Lower leg skin (tissue), 4 donors: ENCODE measurements around the gene CLDN14. TPM values are rescaled to one million over a fixed set of nuclear protein-coding genes. Genes with fewer than 3 reads are reported as not detected.
"Not testable (repeated sequence)": the region's sequence is repeated elsewhere in the genome, so short reads cannot be mapped to it uniquely, and the experiment has no call there.

Source experiments
- DNase-seq, 2 donors: peaks; one replicate each; pipeline ENCODE4 v3.0.0-alpha.2; 2019; ENCODE audit warnings: low spot score in 2 of 2
- H3K4me3 ChIP-seq: fragments of 200-600 bp; sonication (generic); 2 replicates; pipeline ENCODE4 v1.5.1; 2017; ENCODE audit warnings: mild to moderate bottlenecking, low read depth; ENCODE audit not compliant: poor library complexity, severe bottlenecking
- POLR2A ChIP-seq, 2 donors: fragments of 450-650 bp; IDR thresholded peaks; one replicate each; pipeline ENCODE4 v1.6.1; 2016 to 2017; ENCODE audit warnings: antibody characterized with exemption in 2 of 2, mild to moderate bottlenecking in 1 of 2, moderate library complexity in 1 of 2
- WGBS, 2 donors: methylation state at CpG; one replicate each; pipeline ENCODE4 v1.1.5; 2018; 5-methylcytosine and 5-hydroxymethylcytosine counted together
- intact Hi-C: fragments of 100-400 bp; cut with DNase I; formaldehyde crosslinking; loops from one replicate; pipeline ENCODE4 v1.15.0; 2023; ENCODE audit warnings: low total_unique reads
- total RNA-seq, 4 donors: library from RNA; depleted of rRNA; stranded (reverse); fragments of >200 nt; gene quantifications; one replicate each; pipeline ENCODE4 v1.1.0, GENCODE V29; 2016
- TF ChIP-seq, protein P1 (sequence below), 3 donors: fragments of 450-650 bp; IDR thresholded peaks; one replicate each; pipeline ENCODE4 v1.5.1; 2016; ENCODE audit warnings: antibody characterized with exemption in 3 of 3, mild to moderate bottlenecking in 3 of 3, moderate library complexity in 2 of 3

The CLDN14 gene
- total RNA-seq, 4 donors from 2014 or later, result 0.13 TPM; not detected in 3

DNA sequence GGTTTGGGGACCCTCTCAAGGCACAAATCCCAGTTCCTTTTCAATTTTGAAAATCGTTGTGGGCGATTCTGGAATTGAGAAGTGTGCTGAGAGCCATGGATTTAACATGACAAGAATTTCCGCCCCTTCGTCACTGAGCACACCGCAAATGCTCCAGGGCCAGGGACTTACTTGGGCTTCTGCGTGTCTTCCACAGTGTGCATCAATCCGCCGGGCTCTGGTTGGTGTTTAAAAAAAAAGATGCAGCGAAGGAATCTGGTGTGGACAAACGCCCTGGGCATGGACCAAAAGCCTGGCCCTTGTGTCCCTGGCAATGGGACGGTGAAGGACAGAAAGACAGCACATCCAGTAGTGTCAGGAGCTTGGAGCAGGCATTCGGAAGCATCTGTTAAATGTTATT is 696 bp upstream of the CLDN14 start:
- TF ChIP-seq, protein P1, sequence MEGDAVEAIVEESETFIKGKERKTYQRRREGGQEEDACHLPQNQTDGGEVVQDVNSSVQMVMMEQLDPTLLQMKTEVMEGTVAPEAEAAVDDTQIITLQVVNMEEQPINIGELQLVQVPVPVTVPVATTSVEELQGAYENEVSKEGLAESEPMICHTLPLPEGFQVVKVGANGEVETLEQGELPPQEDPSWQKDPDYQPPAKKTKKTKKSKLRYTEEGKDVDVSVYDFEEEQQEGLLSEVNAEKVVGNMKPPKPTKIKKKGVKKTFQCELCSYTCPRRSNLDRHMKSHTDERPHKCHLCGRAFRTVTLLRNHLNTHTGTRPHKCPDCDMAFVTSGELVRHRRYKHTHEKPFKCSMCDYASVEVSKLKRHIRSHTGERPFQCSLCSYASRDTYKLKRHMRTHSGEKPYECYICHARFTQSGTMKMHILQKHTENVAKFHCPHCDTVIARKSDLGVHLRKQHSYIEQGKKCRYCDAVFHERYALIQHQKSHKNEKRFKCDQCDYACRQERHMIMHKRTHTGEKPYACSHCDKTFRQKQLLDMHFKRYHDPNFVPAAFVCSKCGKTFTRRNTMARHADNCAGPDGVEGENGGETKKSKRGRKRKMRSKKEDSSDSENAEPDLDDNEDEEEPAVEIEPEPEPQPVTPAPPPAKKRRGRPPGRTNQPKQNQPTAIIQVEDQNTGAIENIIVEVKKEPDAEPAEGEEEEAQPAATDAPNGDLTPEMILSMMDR (IDR thresholded peaks at IDR 0.05), result no peak
- TF ChIP-seq POLR2A (IDR thresholded peaks at IDR 0.05), result no peak
- no peak overlapping the region for H3K4me3 ChIP-seq
- WGBS, 2 donors, result 87 to 92% methylated on average over 12 of the region's 12 CpGs
- intact Hi-C loops, result no loop called here
- DNase-seq, result no peak

DNA sequence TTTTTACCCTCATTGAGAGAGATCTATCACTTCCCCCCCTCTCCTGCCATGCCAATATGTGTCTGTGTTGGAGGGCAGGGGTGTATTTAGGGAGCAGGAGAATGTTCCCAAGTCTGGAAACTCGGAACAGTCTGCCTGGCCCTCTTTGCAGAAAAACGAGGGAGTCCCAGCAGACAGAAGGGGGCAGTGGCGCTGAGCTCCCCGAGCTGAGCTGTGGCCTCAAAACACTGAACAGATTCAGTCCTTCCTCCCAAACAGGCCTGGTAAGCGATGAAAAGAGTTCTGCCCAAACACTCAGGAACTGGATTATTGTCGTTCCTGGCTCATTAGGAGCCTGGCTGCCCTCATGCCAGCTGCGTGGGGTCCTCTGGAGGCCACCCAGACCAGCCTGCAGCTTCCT is 981 bp downstream of the CLDN14 start:
- TF ChIP-seq POLR2A (IDR thresholded peaks at IDR 0.05), result no peak
- TF ChIP-seq, protein P1 (IDR thresholded peaks at IDR 0.05), result no peak
- no peak overlapping the region for H3K4me3 ChIP-seq
- DNase-seq, result no peak
- 38 to 71% methylated on average over 7 of the region's 7 CpGs for WGBS, 2 donors
- intact Hi-C loops, result no loop called here

DNA sequence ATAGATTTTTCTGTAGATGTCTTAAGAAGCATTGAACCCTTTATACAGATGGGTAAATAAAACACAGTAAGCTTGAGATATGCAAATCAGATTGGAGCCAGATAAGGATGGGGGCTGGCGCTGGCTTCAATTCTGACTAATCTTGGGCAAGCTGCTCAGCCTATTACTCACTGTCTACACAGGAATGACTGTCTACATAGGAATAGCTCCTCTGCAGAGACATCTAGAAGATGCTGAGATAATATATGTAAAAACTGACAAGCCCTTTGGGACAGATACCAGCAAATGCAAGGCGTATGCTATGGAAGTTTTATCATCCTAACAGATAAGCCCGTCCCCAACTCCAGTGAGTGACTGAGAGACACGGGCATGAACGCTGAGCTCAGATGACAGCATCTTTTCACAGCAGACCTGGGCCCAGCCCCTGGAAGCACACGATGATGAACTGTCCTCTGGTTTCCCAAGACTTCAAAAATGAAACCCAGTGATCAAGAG is 1.7 kb downstream of the CLDN14 start:
- H3K4me3 ChIP-seq, result no peak overlapping the region
- intact Hi-C loops, result no loop called here
- TF ChIP-seq, protein P1 (IDR thresholded peaks at IDR 0.05), result no peak
- TF ChIP-seq POLR2A (IDR thresholded peaks at IDR 0.05), result no peak
- WGBS, 2 donors, result 64 to 70% methylated on average over 6 of the region's 6 CpGs
- no peak for DNase-seq

- 84 to 85% methylated on average over 7 of the region's 7 CpGs for WGBS, 2 donors
- DNase-seq, result no peak
- no peak for TF ChIP-seq POLR2A (IDR thresholded peaks at IDR 0.05)
- TF ChIP-seq, protein P1 (IDR thresholded peaks at IDR 0.05), result no peak
- H3K4me3 ChIP-seq, result no peak overlapping the region
- intact Hi-C loops, result no loop called here
These were observed 2.4 kb downstream of the CLDN14 start for GRCh38 chr21:36477559-36477958.

DNA sequence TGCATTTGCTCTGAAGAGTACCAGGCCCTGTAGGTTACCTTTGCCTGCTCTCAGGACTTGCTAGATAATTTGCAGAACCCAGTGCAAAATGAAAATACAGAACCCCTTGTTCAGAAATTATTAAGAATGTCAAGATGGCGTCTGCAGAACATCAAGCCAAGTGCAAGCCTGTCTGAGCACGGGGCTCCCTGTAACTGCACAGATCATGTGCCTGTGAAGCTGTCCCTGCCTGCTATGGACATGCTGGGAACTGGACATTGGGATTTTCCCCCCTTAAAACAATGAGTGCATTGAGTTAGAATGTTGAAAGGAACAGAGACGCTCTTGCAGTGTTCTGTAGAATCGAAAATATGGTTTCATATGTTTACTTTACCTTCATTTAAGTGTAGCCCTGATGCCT is 2.9 kb downstream of the CLDN14 start:
- DNase-seq, result no peak
- TF ChIP-seq, protein P1 (IDR thresholded peaks at IDR 0.05), result no peak
- no peak for TF ChIP-seq POLR2A (IDR thresholded peaks at IDR 0.05)
- no peak overlapping the region for H3K4me3 ChIP-seq
- WGBS, 2 donors, result 83 to 86% methylated on average over 4 of the region's 4 CpGs
- intact Hi-C loops, result no loop called here

DNA sequence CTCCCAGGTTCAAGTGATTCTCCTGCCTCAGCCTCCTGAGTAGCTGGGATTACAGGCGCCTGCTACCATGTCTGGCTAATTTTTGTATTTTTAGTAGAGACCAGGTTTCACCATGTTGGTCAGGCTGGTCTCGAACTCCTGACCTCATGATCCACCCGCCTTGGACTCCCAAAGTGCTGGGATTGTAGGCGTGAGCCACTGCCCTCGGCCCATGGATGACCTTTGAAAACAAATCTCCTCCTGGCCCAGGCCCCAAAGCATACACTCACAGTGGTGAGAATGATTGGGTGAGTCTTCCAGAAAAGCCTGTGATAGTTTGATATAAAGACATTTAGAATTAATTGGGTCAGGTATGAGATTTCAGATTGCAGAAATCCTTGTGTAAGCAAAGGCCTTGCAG is 3.4 kb downstream of the CLDN14 start:
- H3K4me3 ChIP-seq, intact Hi-C loops, DNase-seq: not testable (repeated sequence)
- 91 to 92% methylated on average over 5 of the region's 5 CpGs for WGBS, 2 donors
